Thyroid gland (tissue), 4 donors: Measurements from ENCODE around the gene BMP2K. TPM values are rescaled to one million over a fixed set of nuclear protein-coding genes. Genes with fewer than 3 reads are reported as not detected.
"Not testable (repeated sequence)": the region's sequence is repeated elsewhere in the genome, so short reads cannot be mapped to it uniquely, and the experiment has no call there.

Source experiments
- DNase-seq, 2 donors: peaks; one replicate each; pipeline ENCODE4 v3.0.0-alpha.2; 2019
- H3K27ac ChIP-seq, 3 donors: fragments of 200-600 bp; sonication (generic); 1 replicate in 2 of 3; 2 replicates in 1 of 3; pipeline ENCODE4 v1.5.1; 2016 to 2019; ENCODE audit warnings: mild to moderate bottlenecking in 1 of 3, moderate library complexity in 1 of 3
- H3K27me3 ChIP-seq: fragments of 200-600 bp; sonication (generic); one replicate; pipeline ENCODE4 v1.5.1; 2019
- H3K36me3 ChIP-seq, 2 donors: fragments of 200-600 bp; sonication (generic); one replicate each; pipeline ENCODE4 v1.5.1; 2016 to 2019
- H3K4me1 ChIP-seq, 2 donors: fragments of 200-600 bp; sonication (generic); one replicate each; pipeline ENCODE4 v1.5.1; 2017 to 2019
- H3K4me3 ChIP-seq, 3 donors: fragments of 200-600 bp; sonication (generic); replicated peaks in 1 of 3; 1 replicate in 2 of 3; 2 replicates in 1 of 3; pipeline ENCODE4 v1.5.1; 2016; ENCODE audit warnings: mild to moderate bottlenecking in 1 of 3
- H3K9me3 ChIP-seq: fragments of 200-600 bp; sonication (generic); one replicate; pipeline ENCODE4 v1.5.1; 2017
- POLR2A ChIP-seq, 2 donors: fragments of 450-650 bp; IDR thresholded peaks; one replicate each; pipeline ENCODE4 v1.6.1; 2017; ENCODE audit warnings: antibody characterized with exemption in 2 of 2, mild to moderate bottlenecking in 2 of 2, moderate library complexity in 1 of 2
- WGBS, 2 donors: methylation state at CpG; one replicate each; pipeline ENCODE4 v1.1.5; 2017; 5-methylcytosine and 5-hydroxymethylcytosine counted together
- intact Hi-C: fragments of 100-400 bp; cut with DNase I; formaldehyde crosslinking; loops from one replicate; pipeline ENCODE4 v1.15.1; 2023
- total RNA-seq, 4 donors: library from RNA; depleted of rRNA; stranded (reverse); fragments of >200 nt; gene quantifications; one replicate each; pipeline ENCODE4 v1.2.3, GENCODE V29; 2016
- TF ChIP-seq, protein P1 (sequence below), 6 experiments: fragments of 200-600 bp in 3 of 6; fragments of 450-650 bp in 3 of 6; sonication (generic) in 3 of 6; IDR thresholded peaks; one replicate each; pipeline ENCODE4 v1.5.1; 2016 to 2019; ENCODE audit warnings: antibody characterized with exemption in 6 of 6, mild to moderate bottlenecking in 2 of 6, inconsistent platforms in 1 of 6, moderate library complexity in 1 of 6

Gene BMP2K
- total RNA-seq, 4 donors from 2014 or later, result 63.8 to 69.2 (median 64.3) TPM

DNA sequence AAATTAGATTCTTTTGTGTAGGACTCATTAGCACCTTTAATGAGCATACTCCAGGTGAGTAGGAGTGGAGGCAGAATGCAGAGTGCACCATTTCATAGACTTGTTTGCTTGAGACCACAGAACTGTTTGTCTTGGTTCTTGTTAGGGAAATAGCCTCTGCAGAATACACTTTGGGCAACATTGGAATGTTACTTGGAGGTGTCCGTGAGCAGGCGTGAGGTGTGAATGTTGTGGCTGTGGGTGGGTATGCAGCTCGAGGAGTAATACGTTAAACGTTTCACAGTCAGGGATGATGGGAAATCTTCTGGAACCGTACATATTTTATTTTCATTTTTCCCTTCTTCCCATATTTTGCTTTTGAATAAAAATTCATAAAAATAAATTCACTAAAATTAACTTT, 131.5 kb downstream of the BMP2K start:
- H3K4me3 ChIP-seq, result no peak overlapping the region
- intact Hi-C loops, result no loop called here
- 95 to 96% methylated on average over 6 of the region's 6 CpGs for WGBS, 2 donors
- no peaks in the 10 kb centered on the region for H3K27me3 ChIP-seq
- H3K4me1 ChIP-seq, result no peaks in the 10 kb centered on the region
- TF ChIP-seq, protein P1, sequence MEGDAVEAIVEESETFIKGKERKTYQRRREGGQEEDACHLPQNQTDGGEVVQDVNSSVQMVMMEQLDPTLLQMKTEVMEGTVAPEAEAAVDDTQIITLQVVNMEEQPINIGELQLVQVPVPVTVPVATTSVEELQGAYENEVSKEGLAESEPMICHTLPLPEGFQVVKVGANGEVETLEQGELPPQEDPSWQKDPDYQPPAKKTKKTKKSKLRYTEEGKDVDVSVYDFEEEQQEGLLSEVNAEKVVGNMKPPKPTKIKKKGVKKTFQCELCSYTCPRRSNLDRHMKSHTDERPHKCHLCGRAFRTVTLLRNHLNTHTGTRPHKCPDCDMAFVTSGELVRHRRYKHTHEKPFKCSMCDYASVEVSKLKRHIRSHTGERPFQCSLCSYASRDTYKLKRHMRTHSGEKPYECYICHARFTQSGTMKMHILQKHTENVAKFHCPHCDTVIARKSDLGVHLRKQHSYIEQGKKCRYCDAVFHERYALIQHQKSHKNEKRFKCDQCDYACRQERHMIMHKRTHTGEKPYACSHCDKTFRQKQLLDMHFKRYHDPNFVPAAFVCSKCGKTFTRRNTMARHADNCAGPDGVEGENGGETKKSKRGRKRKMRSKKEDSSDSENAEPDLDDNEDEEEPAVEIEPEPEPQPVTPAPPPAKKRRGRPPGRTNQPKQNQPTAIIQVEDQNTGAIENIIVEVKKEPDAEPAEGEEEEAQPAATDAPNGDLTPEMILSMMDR (IDR thresholded peaks at IDR 0.05), result no peak
- no peak for TF ChIP-seq POLR2A (IDR thresholded peaks at IDR 0.05)
- no peak overlapping the region for H3K27ac ChIP-seq
- H3K9me3 ChIP-seq, result no peaks in the 10 kb centered on the region
- H3K36me3 ChIP-seq, result peaks cover 4 to 6% of the 10 kb centered on the region in 2 donors
- no peak for DNase-seq

DNA sequence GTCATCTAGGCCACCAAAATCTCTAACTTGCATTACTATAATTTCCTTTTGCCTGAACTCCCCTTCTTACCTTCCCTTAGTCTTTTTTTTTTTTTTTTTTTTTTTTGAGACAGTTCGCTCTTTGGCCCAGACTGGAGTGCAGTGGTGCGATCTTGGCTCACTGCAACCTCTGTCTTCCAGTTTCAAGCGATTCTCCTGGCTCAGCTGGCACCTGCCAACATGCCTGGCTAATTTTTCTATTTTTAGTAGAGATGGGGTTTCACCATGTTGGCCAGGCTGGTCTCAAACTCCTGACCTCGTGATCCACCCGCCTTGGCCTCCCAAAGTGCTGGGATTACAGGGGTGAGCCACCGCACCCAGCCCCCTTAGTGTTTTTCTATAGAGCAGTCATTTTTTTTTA, 132.8 kb downstream of the BMP2K start:
- intact Hi-C loops, result not testable (repeated sequence)
- WGBS, 2 donors, result 95 to 98% methylated on average over 6 of the region's 6 CpGs

DNA sequence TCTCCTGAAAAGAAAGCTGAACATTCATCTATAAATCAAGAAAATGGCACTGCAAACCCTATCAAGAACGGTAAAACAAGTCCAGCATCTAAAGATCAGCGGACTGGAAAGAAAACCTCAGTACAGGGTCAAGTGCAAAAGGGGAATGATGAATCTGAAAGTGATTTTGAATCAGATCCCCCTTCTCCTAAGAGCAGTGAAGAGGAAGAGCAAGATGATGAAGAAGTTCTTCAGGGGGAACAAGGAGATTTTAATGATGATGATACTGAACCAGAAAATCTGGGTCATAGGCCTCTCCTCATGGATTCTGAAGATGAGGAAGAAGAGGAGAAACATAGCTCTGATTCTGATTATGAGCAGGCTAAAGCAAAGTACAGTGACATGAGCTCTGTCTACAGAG, 134.5 kb downstream of the BMP2K start:
- no peak for TF ChIP-seq POLR2A (IDR thresholded peaks at IDR 0.05)
- TF ChIP-seq, protein P1 (IDR thresholded peaks at IDR 0.05), result no peak
- WGBS, 2 donors, result 84 to 89% methylated on average over 2 of the region's 2 CpGs

More for the DNA sequence above, 132.8 kb downstream of the BMP2K start:
- not testable (repeated sequence) for H3K36me3 ChIP-seq, H3K9me3 ChIP-seq, DNase-seq, H3K4me3 ChIP-seq, H3K27me3 ChIP-seq, H3K27ac ChIP-seq, H3K4me1 ChIP-seq

DNA sequence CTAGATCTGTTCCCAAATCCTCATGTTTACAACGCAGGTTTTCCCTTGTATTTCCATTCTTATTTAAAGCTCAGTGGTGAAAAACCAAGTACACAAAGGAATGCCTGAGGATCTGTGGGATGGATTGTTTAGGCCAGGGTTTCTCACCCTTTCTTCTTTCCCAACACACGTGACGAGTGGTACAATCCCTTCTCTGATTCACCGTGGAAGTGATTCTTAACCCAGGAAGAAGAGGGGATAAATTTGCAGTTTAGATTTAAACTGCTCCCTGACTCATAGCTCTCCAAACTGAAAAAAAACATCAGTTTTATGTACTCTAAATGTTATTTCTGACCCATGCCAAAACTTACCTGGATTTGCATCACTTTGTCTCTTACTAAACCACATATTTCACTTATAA, 146.1 kb downstream of the BMP2K start:
- intact Hi-C loops, result no loop called here
- 83 to 85% methylated on average over 4 of the region's 4 CpGs for WGBS, 2 donors
- DNase-seq, result no peak
- Histone ChIP-seq H3K9me3 (no peaks in the 10 kb centered on the region), H3K27me3 (no peaks in the 10 kb centered on the region), H3K27ac (no peak overlapping the region), H3K4me3 (no peak overlapping the region), H3K4me1 (no peaks in the 10 kb centered on the region), H3K36me3 (no peaks in the 10 kb centered on the region)
- TF ChIP-seq, protein P1 (IDR thresholded peaks at IDR 0.05), result no peak
- no peak for TF ChIP-seq POLR2A (IDR thresholded peaks at IDR 0.05)

More for the DNA sequence above, 134.5 kb downstream of the BMP2K start:
- Histone ChIP-seq H3K27me3 (no peaks in the 10 kb centered on the region), H3K4me3 (no peak overlapping the region), H3K36me3 (peaks cover 4 to 6% of the 10 kb centered on the region in 2 donors), H3K27ac (no peak overlapping the region), H3K9me3 (no peaks in the 10 kb centered on the region), H3K4me1 (no peaks in the 10 kb centered on the region)
- DNase-seq, result no peak
- intact Hi-C loops, result no loop called here

DNA sequence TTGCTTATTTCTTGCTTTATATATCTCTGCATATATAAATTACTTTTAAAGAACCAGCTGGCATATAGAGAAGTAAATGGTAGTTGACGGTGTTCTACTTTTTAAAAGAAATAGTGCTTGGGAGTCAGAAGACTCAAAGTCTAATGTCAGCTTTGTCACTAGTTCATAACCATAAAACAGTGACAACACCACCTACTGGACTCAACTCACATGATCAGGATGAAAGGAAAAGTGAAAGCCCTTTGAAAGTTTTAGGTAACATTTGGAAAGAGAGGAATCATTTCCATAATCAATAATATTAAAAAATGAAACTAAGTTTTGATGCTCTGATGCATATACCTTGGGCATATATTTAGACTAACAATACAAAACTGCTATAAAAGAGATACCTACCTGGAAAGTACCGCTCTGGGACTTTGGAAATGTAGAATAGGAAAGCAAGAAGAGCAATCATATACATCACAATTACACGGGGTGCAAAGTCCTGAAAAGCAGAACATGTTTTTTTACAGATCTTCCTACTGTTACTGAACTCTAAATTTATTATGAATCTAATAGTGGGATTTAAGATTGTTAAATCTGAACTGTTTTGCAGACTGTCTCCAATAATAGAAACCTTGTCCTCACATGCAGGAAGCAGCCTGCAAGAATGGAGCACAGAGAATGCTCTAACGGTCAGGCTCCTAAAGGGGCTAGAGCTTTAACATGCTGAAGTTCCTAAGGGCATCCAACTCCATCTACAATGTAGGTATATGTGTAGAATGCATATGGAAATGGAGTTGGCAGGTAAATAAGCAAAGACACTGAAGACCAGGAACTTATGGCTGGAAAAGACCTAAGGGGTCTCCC, 147.5 kb downstream of the BMP2K start:
- no peaks in the 10 kb centered on the region for H3K36me3 ChIP-seq

More for the DNA sequence above, 147.5 kb downstream of the BMP2K start:
- Histone ChIP-seq H3K27me3 (no peaks in the 10 kb centered on the region), H3K4me3 (no peak overlapping the region), H3K9me3 (no peaks in the 10 kb centered on the region), H3K27ac (no peak overlapping the region), H3K4me1 (no peaks in the 10 kb centered on the region)
- DNase-seq, result no peak
- WGBS, 2 donors, result 85 to 87% methylated on average over 4 of the region's 4 CpGs
- TF ChIP-seq POLR2A (IDR thresholded peaks at IDR 0.05), result no peak
- TF ChIP-seq, protein P1 (IDR thresholded peaks at IDR 0.05), result no peak
- intact Hi-C loops, result no loop called here
